HepG2 (cell line): Measurements from ENCODE around the gene ENAH. TPM values are rescaled to one million over a fixed set of nuclear protein-coding genes. Genes with fewer than 3 reads are reported as not detected.

Experiments
- ATAC-seq: fragments of 200-7000 bp; cut with Tn5 transposase; 3 replicates; pipeline ENCODE4 v1.9.1; 2020; ENCODE audit warnings: mild to moderate bottlenecking, moderate library complexity
- BruUV-seq: library from RNA; stranded (reverse); fragments of 400-500 nt; replicated peaks from 2 replicates; lab custom pipeline; 2021; lab: Mats Ljungman, UMichigan
- CTCF ChIA-PET: fragments of 300-600 bp; formaldehyde crosslinking; extraction: SDS; loops from one replicate; lab custom pipeline; 2021; ENCODE audit warnings: low total read pairs, inconsistent platforms, low intra/inter-chr PET ratio; lab: Yijun Ruan, JAX
- POLR2A ChIA-PET: fragments of 350-600 bp; sonication (Branson Sonifier 250); formaldehyde crosslinking; loops from one replicate; lab custom pipeline; 2020; ENCODE audit warnings: antibody characterized with exemption, inconsistent platforms; lab: Yijun Ruan, JAX
- DNase-seq: peaks from one replicate; pipeline ENCODE4 v3.0.0-alpha.2; 2015; ENCODE audit warnings: low spot score
- FAIRE-seq: peaks from 3 replicates; lab custom pipeline; 2011; peaks lifted over from hg19 to GRCh38; lab: Jason Lieb, UNC
- H2AFZ ChIP-seq: one replicate; pipeline ENCODE4 v1.6.1; 2011; ENCODE audit warnings: low read length, inconsistent platforms
- H3K27ac ChIP-seq: fragments of 300-600 bp; 3 replicates; pipeline ENCODE4 v1.8.0; 2011; ENCODE audit warnings: mixed run types, mild to moderate bottlenecking, mixed read lengths, low read length, inconsistent platforms; ENCODE audit not compliant: insufficient read depth; ENCODE audit errors: extremely low read length
- H3K27me3 ChIP-seq, 2 experiments: fragments of 200-600 bp in 1 of 2; 2 replicates in 1 of 2; 3 replicates in 1 of 2; pipeline versions ENCODE4 v1.6.0 to v1.8.0; 2011; ENCODE audit warnings: low read length in 2 of 2, mild to moderate bottlenecking in 2 of 2, moderate library complexity in 2 of 2, inconsistent platforms in 1 of 2; ENCODE audit not compliant: insufficient read depth in 2 of 2, control insufficient read depth in 1 of 2
- H3K36me3 ChIP-seq, 2 experiments: fragments of 200-600 bp in 1 of 2; replicated peaks in 1 of 2; 2 replicates in 1 of 2; 3 replicates in 1 of 2; pipeline versions ENCODE4 v1.5.1 to v1.8.0; 2011; ENCODE audit warnings: low read length in 2 of 2, inconsistent platforms in 1 of 2; ENCODE audit not compliant: insufficient read depth in 2 of 2, control insufficient read depth in 1 of 2
- H3K4me1 ChIP-seq: 2 replicates; pipeline ENCODE4 v1.5.1; 2012; ENCODE audit warnings: low read length, inconsistent platforms; ENCODE audit not compliant: insufficient read depth
- H3K4me2 ChIP-seq: 2 replicates; pipeline ENCODE4 v1.6.0; 2011; ENCODE audit warnings: low read depth, low read length, inconsistent platforms
- H3K4me3 ChIP-seq, 3 experiments: fragments of 200-600 bp in 1 of 3; sonication (generic), shearing (Covaris generic) in 1 of 3; replicated peaks in 1 of 3; 2 replicates each; pipeline ENCODE4 v1.5.1; 2011 to 2016; ENCODE audit warnings: low read length in 3 of 3, inconsistent platforms in 2 of 3, low read depth in 2 of 3, mild to moderate bottlenecking in 2 of 3, control low read depth in 1 of 3, mixed read lengths in 1 of 3; ENCODE audit not compliant: insufficient read depth in 1 of 3
- H3K79me2 ChIP-seq: one replicate; pipeline ENCODE4 v1.6.1; 2011; ENCODE audit warnings: low read length, inconsistent platforms; ENCODE audit not compliant: insufficient read depth
- H3K9ac ChIP-seq: 2 replicates; pipeline ENCODE4 v1.6.0; 2011; ENCODE audit warnings: mild to moderate bottlenecking, low read depth, low read length, inconsistent platforms; ENCODE audit not compliant: insufficient read depth
- H3K9me3 ChIP-seq: 2 replicates; pipeline ENCODE4 v1.5.1; 2012; ENCODE audit warnings: mild to moderate bottlenecking, low read length
- H4K20me1 ChIP-seq: 2 replicates; pipeline ENCODE4 v1.6.0; 2011; ENCODE audit warnings: inconsistent platforms, mild to moderate bottlenecking, low read length, moderate library complexity; ENCODE audit not compliant: insufficient read depth
- AGO2 ChIP-seq: fragments of 200-400 bp; formaldehyde crosslinking; optimal IDR thresholded peaks from 2 replicates; pipeline ENCODE3; 2017; ENCODE audit warnings: mild to moderate bottlenecking, low read depth, low read length, moderate library complexity
- ATAD3A ChIP-seq: sonication (generic); formaldehyde crosslinking; IDR thresholded peaks from 2 replicates; pipeline ENCODE4 v1.4.0; 2020; ENCODE audit warnings: missing genetic modification reagents
- CCDC6 ChIP-seq: sonication (generic); formaldehyde crosslinking; IDR thresholded peaks from 2 replicates; pipeline ENCODE4 v1.8.1; 2022; ENCODE audit warnings: mild to moderate bottlenecking, missing genetic modification reagents, moderate library complexity
- GATAD1 ChIP-seq: IDR thresholded peaks from 2 replicates; pipeline ENCODE4 v1.6.1; 2016; ENCODE audit warnings: missing genetic modification reagents, missing compliant biosample characterization
- IKZF4 ChIP-seq: sonication (generic); formaldehyde crosslinking; IDR thresholded peaks from 2 replicates; pipeline ENCODE4 v1.5.1; 2020; ENCODE audit warnings: borderline replicate concordance, mild to moderate bottlenecking, low read depth, missing genetic modification reagents; ENCODE audit errors: not compliant biosample characterization
- IRF2 ChIP-seq: IDR thresholded peaks from 2 replicates; pipeline ENCODE4 v1.6.1; 2018; ENCODE audit warnings: missing genetic modification reagents, missing compliant biosample characterization
- KDM1A ChIP-seq: IDR thresholded peaks from 2 replicates; pipeline ENCODE4 v1.6.1; 2016; ENCODE audit warnings: missing compliant biosample characterization
- U2AF1 ChIP-seq: fragments of 200-400 bp; formaldehyde crosslinking; optimal IDR thresholded peaks from 2 replicates; pipeline ENCODE3; 2017; ENCODE audit warnings: mild to moderate bottlenecking, low read depth, low read length
- ZNF503 ChIP-seq: sonication (generic); formaldehyde crosslinking; IDR thresholded peaks from 2 replicates; pipeline ENCODE4 v1.4.0; 2020; ENCODE audit warnings: missing genetic modification reagents
- ZNF546 ChIP-seq: sonication (generic); formaldehyde crosslinking; conservative IDR thresholded peaks from 2 replicates; pipeline ENCODE4 v1.8.1; 2023; ENCODE audit warnings: mild to moderate bottlenecking, missing genetic modification reagents
- ZSCAN22 ChIP-seq: sonication (generic); formaldehyde crosslinking; IDR thresholded peaks from 2 replicates; pipeline ENCODE4 v1.4.0; 2020; ENCODE audit warnings: mild to moderate bottlenecking, missing genetic modification reagents
- WGBS: methylation state at CpG from one replicate; pipeline ENCODE4 v1.1.6; 2017; ENCODE audit warnings: low lambda C conversion rate; 5-methylcytosine and 5-hydroxymethylcytosine counted together
- in situ Hi-C: cut with HindIII; loops from 2 replicates; pipeline ENCODE4 v1.10.0; 2017; ENCODE audit warnings: low pct_unique_long_range_greater_than_20kb; ENCODE audit not compliant: extremely low pct_ligation_motif_present
- intact Hi-C: fragments of 100-400 bp; cut with micrococcal nuclease; formaldehyde crosslinking; loops from one replicate; pipeline ENCODE4 v1.10.0; 2022; ENCODE audit not compliant: unreplicated experiment
- polyA plus RNA-seq, 8 experiments: library from polyadenylated mRNA; depleted of rRNA in 3 of 8; stranded (reverse) in 7 of 8; unstranded in 1 of 8; fragments of >200 nt; fragmentation: Illumina TruSeq in 4 of 8; extraction: Trizol in 4 of 8; gene quantifications; 2 replicates each; pipeline versions ENCODE4 v1.2.1 to v1.2.3, GENCODE V29; 2011 to 2016; ENCODE audit warnings: low read depth in 4 of 8, missing spikeins in 1 of 8, mixed read lengths in 1 of 8; ENCODE audit not compliant: insufficient read depth in 1 of 8
- total RNA-seq, 5 experiments: library from RNA; depleted of rRNA; stranded (reverse); fragments of >200 nt; fragmentation: Illumina TruSeq; extraction: Trizol; gene quantifications; 2 replicates each; pipeline ENCODE4 v1.2.3, GENCODE V29; 2016; ENCODE audit warnings: low read depth in 1 of 5
- TF ChIP-seq, protein P1 (sequence below): sonication (generic); formaldehyde crosslinking; IDR thresholded peaks from 2 replicates; pipeline ENCODE4 v1.9.0; 2021; ENCODE audit warnings: mild to moderate bottlenecking, missing genetic modification reagents
- TF ChIP-seq, protein P2 (sequence below): sonication (generic); formaldehyde crosslinking; IDR thresholded peaks from 2 replicates; pipeline ENCODE4 v1.5.0; 2020; ENCODE audit warnings: missing genetic modification reagents, mild to moderate bottlenecking, borderline replicate concordance
- TF ChIP-seq, protein P3 (sequence below): sonication (generic); formaldehyde crosslinking; conservative IDR thresholded peaks from 2 replicates; pipeline ENCODE4 v1.8.0; 2022; ENCODE audit warnings: low read depth, missing genetic modification reagents

The ENAH gene
- total and polyA plus RNA-seq, 2 of the 13 experiments (the other 11 are each of a cell fraction or from before 2014, with no cell fraction given), result 22.1 to 58.3 TPM

- TF ChIP-seq ZNF503 (CRISPR knock-in tag), result no peak
- no peak for TF ChIP-seq ATAD3A (CRISPR knock-in tag)
Observed at GRCh38 chr1:225525377-225525776, 127.5 kb downstream of the ENAH start (continued).

GRCh38 chr1:225524570-225524969 is 128.4 kb downstream of the ENAH start:
- no peaks in the 10 kb centered on the region for H3K4me1 ChIP-seq
- no peak overlapping the region for H2AFZ ChIP-seq
- no peak overlapping the region for H3K27ac ChIP-seq
- H3K4me3 ChIP-seq, result no peak overlapping the region
- H3K27me3 ChIP-seq, result no peaks in the 10 kb centered on the region
- POLR2A ChIA-PET, result no interaction called here
- no peak overlapping the region for H3K4me2 ChIP-seq
- no peaks in the 10 kb centered on the region for H4K20me1 ChIP-seq
- H3K9me3 ChIP-seq, result no peaks in the 10 kb centered on the region
- no peak overlapping the region for H3K9ac ChIP-seq
- in situ Hi-C loops (no loop called here), intact Hi-C loops (no loop called here)
- H3K36me3 ChIP-seq, result peaks cover 1 to 21% of the 10 kb centered on the region in 2 experiments; a peak in 4 of 5 replicates
- WGBS, result 96% methylated on average over 6 of the region's 6 CpGs
- CTCF ChIA-PET, result no interaction called here
- FAIRE-seq (no peak), ATAC-seq (no peak), DNase-seq (no peak)
- BruUV-seq, result no TSS peak
- H3K79me2 ChIP-seq, result no peaks in the 10 kb centered on the region
- TF ChIP-seq IKZF4 (CRISPR knock-in tag), result no peak
- no peak for TF ChIP-seq CCDC6 (CRISPR knock-in tag)
- no peak for TF ChIP-seq ZSCAN22 (CRISPR knock-in tag)
- TF ChIP-seq U2AF1, result no peak
- no peak for TF ChIP-seq KDM1A
- no peak for TF ChIP-seq AGO2
- TF ChIP-seq GATAD1 (CRISPR knock-in tag), result no peak
- no peak for TF ChIP-seq ZNF546 (CRISPR knock-in tag)
- TF ChIP-seq, protein P1, sequence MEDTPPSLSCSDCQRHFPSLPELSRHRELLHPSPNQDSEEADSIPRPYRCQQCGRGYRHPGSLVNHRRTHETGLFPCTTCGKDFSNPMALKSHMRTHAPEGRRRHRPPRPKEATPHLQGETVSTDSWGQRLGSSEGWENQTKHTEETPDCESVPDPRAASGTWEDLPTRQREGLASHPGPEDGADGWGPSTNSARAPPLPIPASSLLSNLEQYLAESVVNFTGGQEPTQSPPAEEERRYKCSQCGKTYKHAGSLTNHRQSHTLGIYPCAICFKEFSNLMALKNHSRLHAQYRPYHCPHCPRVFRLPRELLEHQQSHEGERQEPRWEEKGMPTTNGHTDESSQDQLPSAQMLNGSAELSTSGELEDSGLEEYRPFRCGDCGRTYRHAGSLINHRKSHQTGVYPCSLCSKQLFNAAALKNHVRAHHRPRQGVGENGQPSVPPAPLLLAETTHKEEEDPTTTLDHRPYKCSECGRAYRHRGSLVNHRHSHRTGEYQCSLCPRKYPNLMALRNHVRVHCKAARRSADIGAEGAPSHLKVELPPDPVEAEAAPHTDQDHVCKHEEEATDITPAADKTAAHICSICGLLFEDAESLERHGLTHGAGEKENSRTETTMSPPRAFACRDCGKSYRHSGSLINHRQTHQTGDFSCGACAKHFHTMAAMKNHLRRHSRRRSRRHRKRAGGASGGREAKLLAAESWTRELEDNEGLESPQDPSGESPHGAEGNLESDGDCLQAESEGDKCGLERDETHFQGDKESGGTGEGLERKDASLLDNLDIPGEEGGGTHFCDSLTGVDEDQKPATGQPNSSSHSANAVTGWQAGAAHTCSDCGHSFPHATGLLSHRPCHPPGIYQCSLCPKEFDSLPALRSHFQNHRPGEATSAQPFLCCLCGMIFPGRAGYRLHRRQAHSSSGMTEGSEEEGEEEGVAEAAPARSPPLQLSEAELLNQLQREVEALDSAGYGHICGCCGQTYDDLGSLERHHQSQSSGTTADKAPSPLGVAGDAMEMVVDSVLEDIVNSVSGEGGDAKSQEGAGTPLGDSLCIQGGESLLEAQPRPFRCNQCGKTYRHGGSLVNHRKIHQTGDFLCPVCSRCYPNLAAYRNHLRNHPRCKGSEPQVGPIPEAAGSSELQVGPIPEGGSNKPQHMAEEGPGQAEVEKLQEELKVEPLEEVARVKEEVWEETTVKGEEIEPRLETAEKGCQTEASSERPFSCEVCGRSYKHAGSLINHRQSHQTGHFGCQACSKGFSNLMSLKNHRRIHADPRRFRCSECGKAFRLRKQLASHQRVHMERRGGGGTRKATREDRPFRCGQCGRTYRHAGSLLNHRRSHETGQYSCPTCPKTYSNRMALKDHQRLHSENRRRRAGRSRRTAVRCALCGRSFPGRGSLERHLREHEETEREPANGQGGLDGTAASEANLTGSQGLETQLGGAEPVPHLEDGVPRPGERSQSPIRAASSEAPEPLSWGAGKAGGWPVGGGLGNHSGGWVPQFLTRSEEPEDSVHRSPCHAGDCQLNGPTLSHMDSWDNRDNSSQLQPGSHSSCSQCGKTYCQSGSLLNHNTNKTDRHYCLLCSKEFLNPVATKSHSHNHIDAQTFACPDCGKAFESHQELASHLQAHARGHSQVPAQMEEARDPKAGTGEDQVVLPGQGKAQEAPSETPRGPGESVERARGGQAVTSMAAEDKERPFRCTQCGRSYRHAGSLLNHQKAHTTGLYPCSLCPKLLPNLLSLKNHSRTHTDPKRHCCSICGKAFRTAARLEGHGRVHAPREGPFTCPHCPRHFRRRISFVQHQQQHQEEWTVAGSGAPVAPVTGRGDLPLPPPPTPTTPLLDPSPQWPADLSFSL, result no peak
- TF ChIP-seq, protein P2, sequence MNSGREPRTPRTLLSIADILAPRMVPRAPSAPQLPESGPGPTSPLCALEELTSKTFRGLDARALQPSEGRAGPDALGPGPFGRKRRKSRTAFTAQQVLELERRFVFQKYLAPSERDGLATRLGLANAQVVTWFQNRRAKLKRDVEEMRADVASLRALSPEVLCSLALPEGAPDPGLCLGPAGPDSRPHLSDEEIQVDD (CRISPR knock-in tag), result no peak
- TF ChIP-seq IRF2, result no peak
- TF ChIP-seq, protein P3, sequence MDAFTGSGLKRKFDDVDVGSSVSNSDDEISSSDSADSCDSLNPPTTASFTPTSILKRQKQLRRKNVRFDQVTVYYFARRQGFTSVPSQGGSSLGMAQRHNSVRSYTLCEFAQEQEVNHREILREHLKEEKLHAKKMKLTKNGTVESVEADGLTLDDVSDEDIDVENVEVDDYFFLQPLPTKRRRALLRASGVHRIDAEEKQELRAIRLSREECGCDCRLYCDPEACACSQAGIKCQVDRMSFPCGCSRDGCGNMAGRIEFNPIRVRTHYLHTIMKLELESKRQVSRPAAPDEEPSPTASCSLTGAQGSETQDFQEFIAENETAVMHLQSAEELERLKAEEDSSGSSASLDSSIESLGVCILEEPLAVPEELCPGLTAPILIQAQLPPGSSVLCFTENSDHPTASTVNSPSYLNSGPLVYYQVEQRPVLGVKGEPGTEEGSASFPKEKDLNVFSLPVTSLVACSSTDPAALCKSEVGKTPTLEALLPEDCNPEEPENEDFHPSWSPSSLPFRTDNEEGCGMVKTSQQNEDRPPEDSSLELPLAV (CRISPR knock-in tag), result no peak
